ENCODE results near the gene LRRC4C.

LRRC4C gene

DNA sequence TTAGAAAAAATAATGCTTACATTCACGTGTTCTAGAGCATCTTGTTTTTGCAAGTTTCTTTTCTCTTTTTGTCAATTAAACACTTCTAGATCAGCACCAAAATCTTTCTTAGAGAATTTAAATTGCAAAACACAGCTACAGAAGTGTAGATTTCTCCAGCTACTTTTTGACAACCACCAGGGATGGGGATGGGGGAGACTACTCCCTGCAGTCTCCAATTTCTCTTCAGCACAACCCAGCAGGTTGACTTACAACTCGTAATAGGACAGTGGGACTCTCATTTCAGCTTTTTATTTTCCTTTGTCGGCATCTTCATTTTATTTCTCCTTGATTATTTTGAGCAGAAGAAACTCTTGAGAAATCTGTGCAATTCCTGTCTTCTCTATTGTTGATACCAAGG lies 441.2 kb downstream of the LRRC4C start:
- no peak overlapping the region for H3K4me3 ChIP-seq (ENCODE audit: low read depth, low read length)
- TF ChIP-seq, protein P1, sequence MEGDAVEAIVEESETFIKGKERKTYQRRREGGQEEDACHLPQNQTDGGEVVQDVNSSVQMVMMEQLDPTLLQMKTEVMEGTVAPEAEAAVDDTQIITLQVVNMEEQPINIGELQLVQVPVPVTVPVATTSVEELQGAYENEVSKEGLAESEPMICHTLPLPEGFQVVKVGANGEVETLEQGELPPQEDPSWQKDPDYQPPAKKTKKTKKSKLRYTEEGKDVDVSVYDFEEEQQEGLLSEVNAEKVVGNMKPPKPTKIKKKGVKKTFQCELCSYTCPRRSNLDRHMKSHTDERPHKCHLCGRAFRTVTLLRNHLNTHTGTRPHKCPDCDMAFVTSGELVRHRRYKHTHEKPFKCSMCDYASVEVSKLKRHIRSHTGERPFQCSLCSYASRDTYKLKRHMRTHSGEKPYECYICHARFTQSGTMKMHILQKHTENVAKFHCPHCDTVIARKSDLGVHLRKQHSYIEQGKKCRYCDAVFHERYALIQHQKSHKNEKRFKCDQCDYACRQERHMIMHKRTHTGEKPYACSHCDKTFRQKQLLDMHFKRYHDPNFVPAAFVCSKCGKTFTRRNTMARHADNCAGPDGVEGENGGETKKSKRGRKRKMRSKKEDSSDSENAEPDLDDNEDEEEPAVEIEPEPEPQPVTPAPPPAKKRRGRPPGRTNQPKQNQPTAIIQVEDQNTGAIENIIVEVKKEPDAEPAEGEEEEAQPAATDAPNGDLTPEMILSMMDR (IDR thresholded peaks at IDR 0.05; ENCODE audit: low read depth, low read length): no peak

DNA sequence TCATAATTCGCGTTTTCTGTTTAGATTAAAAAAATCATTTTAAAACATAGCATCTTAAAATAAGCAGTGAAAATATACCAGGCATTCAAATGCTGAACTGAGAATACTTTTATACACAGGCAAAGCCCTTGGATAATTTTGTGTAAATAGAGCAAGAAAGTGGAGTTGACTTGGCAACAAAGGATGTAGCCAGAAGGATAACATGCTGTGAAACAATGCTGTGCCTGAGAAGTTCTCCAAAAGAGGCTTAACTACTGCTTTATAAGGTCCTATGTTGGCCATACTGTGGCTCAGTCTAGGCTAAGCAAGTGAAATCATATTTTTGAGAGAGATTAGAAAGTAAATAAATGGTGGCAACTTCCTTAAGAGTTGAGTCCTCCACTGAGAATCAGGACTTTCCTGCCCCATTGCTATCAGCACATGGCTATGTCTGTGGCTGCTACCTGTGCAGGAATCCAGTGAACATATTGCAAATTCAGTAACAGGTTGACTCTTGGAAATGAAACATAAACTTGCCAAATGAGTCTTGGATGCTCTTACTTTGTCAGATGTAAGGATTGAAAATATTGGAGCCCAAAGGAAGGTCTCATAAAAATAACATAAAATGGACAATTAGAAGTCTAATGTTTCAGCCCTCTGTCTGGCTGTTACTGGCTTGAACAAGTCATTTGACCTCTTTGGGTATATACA lies 448.9 kb downstream of the LRRC4C start:
- TF ChIP-seq, protein P1 (IDR thresholded peaks at IDR 0.05; ENCODE audit: low read depth, low read length): no peak
- H3K4me3 ChIP-seq (ENCODE audit: low read depth, low read length): no peak overlapping the region

DNA sequence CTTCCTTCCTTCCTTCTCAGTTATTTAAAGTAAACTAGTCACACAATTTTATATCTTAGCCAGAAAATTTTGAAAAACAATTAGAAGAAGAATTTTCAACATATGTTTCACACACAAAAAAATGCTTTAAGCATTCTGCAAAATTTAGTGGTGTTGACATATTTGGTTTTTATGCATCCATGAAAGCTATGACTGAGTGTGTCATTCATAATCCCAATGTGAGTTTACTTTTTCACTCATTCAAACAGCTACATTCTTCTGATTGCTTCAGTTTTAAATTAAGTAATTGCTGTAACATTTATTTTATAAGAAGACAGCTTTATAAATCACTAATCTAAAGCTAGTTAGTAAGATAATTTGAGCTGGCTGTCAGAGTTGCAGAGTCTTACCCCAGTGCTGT lies 453.5 kb downstream of the LRRC4C start:
- H3K4me3 ChIP-seq (ENCODE audit: low read depth, low read length): no peak overlapping the region
- TF ChIP-seq, protein P1 (IDR thresholded peaks at IDR 0.05; ENCODE audit: low read depth, low read length): no peak

DNA sequence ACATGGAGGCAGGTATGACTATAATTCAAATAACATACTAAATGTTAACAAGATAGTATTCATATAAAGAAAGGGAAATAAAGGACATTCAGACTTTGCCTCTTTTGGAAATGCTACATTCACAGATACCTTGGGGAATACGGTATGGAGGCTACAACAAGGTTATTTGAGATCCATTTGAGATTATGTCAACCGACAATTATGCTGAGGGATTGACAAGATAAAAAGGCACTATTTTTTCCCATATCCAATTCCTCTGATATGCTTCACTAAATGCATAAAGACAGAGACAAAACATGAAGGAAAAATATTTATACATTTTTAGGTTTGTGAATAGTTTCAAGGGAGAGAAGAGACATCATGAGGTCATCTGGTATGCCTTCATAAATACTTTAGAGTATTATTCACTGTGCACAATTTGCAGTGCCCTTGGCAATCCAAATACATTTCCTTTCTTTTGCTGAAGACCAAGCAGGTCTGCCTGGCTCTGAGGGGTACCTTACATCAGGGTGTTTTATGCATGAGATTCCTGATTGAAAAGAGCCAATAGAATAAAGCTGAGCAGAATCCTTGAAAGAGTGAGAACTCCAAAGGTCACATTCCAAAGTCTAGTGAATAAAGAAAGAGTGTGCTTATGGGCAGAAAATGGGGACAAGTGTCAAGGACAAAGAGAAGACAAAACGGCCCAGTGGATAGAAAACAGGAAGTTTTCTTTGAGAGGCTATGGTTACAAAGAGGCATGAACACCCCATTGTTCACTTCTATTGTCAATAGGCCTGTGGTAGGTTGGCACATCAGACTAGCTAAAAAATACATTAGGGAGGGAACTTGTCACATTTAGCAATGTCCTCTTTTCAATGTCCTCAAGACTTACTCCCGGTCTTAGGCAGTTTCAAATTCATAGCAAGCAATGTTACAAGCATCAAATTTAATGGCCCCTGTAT lies 455.8 kb downstream of the LRRC4C start:
- H3K4me3 ChIP-seq (ENCODE audit: low read depth, low read length): no peak overlapping the region
- TF ChIP-seq, protein P1 (IDR thresholded peaks at IDR 0.05; ENCODE audit: low read depth, low read length): no peak

DNA sequence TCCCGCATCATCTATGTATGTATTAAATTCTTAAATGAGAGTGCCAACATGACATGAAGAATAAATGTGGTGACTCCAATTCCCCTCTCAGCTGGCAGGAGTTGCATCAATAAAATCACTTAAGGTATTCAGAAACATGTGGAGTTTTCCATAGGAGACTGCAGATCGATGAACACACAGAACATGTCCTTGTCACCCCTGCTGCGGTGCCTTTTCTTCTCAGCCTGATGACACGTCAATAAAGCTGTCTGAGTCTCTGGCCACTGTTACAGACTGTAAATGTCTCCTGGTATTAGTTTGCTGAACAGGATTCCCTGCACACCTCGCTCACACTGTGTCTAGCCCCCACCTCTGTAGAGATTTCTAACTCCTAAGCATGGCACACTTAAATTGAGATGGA lies 460.5 kb downstream of the LRRC4C start:
- TF ChIP-seq, protein P1 (IDR thresholded peaks at IDR 0.05; ENCODE audit: low read depth, low read length): no peak
- H3K4me3 ChIP-seq (ENCODE audit: low read depth, low read length): no peak overlapping the region

DNA sequence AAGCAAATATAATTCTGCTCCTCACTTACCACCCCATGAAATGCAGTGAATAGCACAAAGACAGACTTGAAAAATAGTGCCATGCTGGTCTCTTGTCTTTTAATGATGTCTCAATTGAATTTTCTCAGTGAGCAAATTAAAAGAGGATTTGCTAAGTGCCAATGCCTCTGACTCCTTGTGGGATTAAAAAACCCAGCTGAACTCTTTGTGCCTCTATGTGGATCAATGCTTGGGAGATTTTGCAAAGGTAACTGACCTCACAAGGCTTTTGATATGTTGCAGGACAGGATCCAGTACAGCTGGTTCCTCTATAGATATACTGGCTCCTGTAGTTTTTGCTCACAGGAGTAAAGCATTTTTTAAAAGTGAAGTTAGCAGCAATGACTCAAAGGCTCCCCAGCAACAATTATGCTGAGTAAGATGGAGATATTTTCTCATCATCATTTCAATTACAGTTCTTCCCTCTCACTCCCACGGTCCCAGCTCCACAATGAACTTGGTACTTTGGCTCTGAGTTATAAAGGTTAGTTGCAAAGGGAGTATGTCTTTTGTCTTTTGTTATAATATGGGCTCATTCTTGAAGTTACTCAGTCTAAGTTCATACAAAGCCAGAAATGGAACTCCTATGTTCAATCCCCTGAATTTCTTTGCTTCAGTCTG lies 471.5 kb downstream of the LRRC4C start:
- no peak overlapping the region for H3K4me3 ChIP-seq (ENCODE audit: low read depth, low read length)
- TF ChIP-seq, protein P1 (IDR thresholded peaks at IDR 0.05; ENCODE audit: low read depth, low read length): no peak

Data from WI38 (cell line).